HG03108 (cell line): ENCODE data around the gene BCR.
"Not testable (repeated sequence)": the region's sequence is repeated elsewhere in the genome, so short reads cannot be mapped to it uniquely, and the experiment has no call there.

Experiments used
- ATAC-seq: cut with Tn5 transposase; IDR thresholded peaks from one replicate; pipeline ENCODE4 v1.9.1; 2021; ENCODE audit warnings: moderate library complexity; ENCODE audit not compliant: unreplicated experiment

The BCR gene

DNA sequence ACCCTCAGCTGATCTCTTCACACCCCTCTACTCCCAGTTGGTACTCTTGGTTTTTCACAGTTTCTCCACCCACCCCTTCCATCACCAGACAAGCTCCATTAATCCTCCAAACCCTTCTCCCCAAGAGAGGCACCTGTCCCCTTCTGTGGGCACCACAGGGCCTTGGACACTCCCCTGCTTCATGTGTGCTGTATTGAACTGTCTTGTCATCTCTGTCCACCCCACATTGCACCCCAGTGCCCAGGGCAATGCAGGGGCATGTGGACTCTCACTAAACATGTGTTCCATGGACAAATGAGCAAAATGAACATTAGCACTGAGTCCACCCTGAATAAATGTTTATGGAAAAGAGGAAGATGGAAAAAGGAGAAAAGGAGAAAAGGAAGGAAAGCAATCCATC lies 181.4 kb downstream of the BCR start:
- ATAC-seq, result no peak

- no peak for ATAC-seq
These were observed 183.4 kb downstream of the BCR start for GRCh38 chr22:23363683-23364082.

DNA sequence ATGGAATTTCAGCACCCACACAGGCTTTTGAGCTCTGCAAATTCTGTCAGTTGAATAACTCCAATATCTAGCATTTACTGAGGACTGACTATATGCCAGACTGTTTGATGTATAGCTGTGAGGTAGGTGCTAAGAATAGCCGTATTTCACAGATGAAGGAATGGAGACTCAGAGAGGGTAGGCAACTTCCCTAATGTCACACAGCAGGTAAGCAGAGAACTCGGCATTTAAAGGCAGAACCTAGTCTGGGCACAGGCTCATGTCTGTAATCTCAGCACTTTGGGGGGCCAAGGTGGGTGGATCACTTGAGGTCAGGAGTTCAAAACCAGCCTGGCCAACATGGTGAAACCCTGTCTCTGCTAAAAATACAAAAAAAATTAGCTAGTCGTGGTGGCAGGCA lies 184.1 kb downstream of the BCR start:
- ATAC-seq, result no peak

GRCh38 chr22:23365524-23365923 lies 185.2 kb downstream of the BCR start:
- ATAC-seq, result no peak

DNA sequence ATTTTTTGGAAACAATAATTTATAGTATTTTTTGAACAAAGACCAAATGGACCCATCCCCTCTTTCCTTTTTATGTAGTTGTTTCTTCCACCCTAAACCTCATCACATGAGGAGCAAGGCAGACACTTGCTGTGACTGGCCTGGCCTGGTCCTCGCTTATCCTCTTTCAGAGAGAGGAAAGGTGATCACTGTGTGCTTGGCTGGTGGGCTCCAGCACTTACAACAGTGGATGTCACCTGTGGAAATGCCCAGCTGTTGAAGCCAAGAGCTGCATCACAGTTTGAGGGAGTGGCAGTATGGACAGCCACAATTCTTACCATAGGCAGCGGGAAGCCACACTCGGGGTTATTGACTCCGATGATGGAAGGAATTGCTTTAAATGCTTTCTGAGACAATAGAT lies 185.7 kb downstream of the BCR start:
- no peak for ATAC-seq

DNA sequence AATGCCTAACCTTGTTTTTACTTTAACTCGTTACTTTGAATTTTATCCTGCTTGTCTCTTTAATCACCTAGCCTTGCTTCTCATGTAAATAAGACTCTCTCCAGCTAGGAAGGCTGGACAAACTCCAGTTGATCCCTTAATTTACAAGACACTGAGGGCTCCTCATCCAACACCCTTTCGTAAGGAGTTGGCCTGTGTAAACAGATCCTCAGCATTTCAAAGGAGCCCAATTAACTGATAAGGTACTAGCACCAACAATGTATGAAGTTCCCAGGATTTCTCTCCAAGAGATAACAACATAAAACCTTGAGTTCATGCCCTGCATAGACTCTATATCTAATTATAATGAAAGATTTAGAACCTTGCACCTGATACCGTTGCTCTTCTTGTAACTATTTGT lies 186.9 kb downstream of the BCR start:
- not testable (repeated sequence) for ATAC-seq
